UCSD-AML1 (cell line): ENCODE results near the gene MYO18B.
"Not testable (repeated sequence)": the region's sequence is repeated elsewhere in the genome, so short reads cannot be mapped to it uniquely, and the experiment has no call there.

Source experiments
- DNase-seq: peaks from one replicate; lab custom pipeline; 2025; ENCODE audit not compliant: unreplicated experiment; lab: John Stamatoyannopoulos, UW

The MYO18B gene

GRCh38 chr22:25970374-25970911, 228.5 kb downstream of the MYO18B start:
- no peak for DNase-seq

DNA sequence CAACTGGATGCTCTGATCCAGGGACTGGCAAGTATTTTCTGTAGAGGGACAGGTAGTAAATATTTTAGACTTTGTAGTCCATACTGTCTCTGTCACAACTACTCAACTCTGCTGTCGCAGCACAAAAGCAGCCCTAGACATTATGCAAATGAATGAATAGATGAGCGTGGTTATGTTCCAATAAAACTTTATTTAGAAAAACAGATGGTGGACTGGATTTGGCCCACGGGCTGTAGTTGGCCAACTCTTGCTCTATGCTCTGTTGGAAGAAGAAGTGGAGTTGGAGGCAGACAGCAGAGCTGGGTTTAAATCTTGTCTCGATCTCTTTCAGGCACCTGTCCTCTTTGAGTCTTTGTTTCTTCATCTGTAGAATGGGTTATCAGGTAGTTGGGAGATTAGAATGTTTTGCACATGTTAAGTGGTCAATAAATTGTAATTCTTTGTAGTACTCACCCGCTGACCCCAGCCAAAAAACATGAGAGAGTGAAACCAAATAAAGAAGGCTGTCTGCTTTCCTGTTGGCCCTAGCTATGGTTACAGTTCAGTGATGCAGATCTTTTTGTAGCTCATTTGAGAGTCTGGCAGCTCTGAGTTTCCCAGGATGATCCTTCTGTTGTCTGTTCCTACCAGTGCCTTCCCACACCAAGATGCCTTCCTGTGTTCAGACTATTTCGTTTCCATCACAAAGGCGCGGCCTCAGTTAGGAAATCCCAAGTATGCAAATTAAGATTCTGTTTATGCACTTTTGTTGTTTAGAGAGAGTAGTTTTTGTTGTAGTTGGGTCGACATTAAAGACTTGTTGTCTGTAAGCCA, 229.2 kb downstream of the MYO18B start:
- DNase-seq, result no peak

- no peak for DNase-seq
Measured at GRCh38 chr22:25972397-25972796, 230.4 kb downstream of the MYO18B start.

- no peak for DNase-seq
Measured at GRCh38 chr22:25976356-25976755, 234.4 kb downstream of the MYO18B start.

GRCh38 chr22:25979968-25980367, 238.0 kb downstream of the MYO18B start:
- DNase-seq, result no peak

- not testable (repeated sequence) for DNase-seq
Measured at GRCh38 chr22:25984911-25985310, 242.9 kb downstream of the MYO18B start.

DNA sequence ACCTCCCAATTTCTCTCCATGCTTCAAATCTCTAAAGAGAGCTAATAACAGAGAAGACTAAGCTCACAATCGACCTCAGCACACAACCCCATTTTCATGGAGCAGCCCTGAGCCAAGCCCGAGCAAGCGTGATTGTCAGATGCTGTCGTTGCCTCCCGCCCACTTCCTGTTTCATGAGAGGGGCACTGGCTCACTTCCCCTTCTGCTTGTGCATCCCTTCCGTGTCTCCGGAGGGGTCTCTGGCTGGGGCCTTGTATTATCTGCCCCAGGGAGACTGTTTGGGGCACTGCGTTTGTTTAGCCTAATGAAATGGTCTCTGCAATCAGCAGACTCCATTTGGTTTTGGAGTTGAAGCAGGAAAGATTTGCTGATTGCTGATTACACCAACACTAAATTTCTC, 246.0 kb downstream of the MYO18B start:
- no peak for DNase-seq

GRCh38 chr22:25990940-25991339, 249.0 kb downstream of the MYO18B start:
- no peak for DNase-seq

- DNase-seq, result no peak
Measured at GRCh38 chr22:25992331-25992730, 250.3 kb downstream of the MYO18B start.

GRCh38 chr22:25996669-25997068, 254.7 kb downstream of the MYO18B start:
- DNase-seq, result no peak

DNA sequence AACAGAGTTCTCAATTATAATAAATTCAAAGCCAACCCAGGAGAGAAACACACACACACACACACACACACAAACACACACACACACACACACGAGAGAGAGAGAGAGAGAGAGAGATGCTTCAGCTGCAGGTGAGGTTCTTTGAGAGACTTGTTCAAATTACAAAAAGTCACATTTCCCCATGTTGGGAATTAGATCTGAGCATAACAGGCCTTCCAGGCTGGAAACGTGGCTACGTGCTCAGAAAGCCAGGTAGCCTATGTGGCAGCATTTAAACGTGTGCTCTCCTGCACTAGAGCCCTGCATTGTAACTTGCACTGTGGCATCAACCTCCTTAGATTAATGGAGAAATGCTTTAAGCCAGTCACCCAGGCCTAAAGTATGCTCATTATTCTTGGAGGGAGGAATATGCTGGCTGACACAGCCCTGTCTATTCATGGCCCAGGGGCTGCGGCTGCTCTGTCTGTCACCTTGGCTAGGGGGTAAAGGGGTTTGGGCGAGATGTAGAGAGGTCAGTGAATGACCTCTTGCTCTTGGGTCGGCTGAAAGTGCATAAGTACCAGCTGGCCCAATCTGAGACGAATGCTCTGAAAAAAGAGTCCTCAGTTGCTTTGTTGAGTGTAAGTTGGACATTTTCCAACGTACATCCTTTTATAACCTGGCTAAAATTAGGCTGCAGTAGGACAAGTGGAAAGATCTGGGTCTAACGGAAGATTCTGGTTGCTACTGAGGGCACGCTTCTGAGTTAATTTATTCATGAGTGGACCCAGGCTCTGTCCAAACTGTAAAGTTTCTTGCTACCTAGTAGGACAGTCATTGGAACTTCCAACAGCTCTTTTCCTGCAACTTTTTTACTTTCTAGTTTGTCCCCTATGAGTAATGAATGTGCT, 256.1 kb downstream of the MYO18B start:
- DNase-seq, result no peak

- no peak for DNase-seq
Measured at GRCh38 chr22:26002456-26002855, 260.5 kb downstream of the MYO18B start.

DNA sequence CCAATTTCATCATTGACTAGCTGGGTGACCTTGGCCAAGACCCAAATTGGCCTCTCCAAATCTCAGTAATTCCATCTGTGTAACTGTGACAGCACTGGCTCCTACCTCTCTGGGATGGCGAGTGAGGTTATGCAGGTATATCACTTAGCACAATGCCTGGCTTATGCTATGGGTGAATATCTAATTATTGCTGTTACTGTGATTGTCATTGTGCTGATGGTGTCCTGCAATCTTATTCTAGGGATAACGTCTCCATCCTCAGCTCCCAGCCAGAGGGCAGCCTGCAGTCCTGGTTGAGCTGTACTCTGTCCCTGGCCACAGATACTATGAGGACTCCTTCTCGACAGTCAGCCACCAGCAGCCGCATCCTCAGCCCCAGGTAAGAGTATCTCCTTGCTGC, 262.5 kb downstream of the MYO18B start:
- no peak for DNase-seq

DNA sequence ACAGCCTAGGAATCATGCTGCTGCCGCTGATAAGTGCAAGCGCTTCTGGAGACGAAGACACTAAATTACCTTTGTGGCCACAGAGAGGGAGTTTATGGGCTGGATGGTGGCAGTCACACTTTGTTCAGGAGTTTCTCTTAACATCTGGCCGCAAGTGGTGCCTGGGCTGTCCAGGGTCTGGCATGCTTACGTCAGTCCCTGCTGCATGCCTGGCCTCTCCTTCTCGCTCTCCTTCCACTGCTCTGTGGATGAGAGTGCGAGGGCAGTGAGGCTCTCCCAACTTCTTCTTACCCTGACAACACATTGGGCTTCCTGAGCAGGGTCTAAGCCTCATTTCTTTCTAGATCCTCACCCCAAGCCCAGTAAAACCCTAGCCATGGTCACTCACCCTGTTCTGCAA, 266.6 kb downstream of the MYO18B start:
- no peak for DNase-seq

DNA sequence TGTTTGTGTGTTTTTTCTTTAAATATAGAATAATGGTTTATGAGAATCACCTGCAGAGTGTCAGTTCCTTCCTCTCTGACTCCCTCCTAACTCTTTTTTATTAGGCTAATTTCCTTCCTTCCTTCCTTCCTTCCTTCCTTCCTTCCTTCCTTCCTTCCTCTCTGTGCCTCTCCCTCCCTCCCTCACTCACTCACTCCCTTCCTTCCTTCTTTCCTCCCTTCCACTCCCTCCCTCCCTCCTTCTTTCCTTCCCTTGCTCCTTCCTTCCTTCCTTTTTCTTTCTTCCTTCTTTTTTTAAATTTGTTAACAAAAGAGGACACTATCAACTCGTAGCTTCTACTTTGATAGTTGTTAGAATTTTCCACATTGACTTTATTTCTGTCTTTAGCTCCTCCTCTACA, 274.9 kb downstream of the MYO18B start:
- DNase-seq, result no peak

- DNase-seq, result no peak
Measured at GRCh38 chr22:26017932-26018331, 275.9 kb downstream of the MYO18B start.

DNA sequence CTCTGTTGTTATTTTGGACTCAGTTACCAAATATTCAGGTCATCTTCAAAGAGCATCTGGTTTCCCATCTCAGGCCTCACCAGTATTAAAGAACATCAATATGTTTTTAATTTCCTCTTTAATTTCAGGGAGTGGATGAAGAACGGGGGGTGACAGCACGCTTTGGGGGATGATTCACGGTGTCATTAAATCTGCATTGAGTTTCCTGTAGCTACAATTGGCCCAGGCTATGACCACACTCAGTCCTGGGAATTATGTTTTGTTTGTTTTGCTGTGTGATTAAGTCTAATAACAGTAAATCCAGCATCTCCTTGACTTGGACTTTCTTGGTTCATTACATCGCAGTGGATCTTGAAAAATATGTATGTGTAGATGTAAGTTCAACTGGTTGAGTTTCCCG, 277.6 kb downstream of the MYO18B start:
- DNase-seq, result no peak

DNA sequence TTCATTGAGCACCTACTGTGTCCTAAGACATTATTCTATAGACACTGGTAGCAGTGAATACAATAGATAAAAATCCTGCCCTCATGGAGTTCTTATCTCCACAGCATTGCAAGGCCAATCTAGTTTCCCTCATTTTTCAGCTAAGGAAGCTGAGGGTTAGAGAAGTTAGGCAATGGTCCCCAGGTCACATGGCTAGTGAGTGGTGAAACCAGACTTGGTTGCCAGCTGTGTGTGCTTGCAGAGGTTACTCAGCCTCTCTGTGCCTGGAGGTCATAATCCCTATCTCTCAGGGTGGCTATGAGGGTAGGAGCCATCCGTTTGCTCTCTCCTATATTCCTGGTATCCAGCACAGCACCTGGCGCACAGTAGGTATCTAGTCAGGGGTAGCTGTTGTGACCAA, 279.5 kb downstream of the MYO18B start:
- no peak for DNase-seq

GRCh38 chr22:26023104-26023775, 281.3 kb downstream of the MYO18B start:
- no peak for DNase-seq

GRCh38 chr22:26025626-26026025, 283.6 kb downstream of the MYO18B start:
- no peak for DNase-seq

- DNase-seq, result no peak
Measured at GRCh38 chr22:26027341-26027740, 285.4 kb downstream of the MYO18B start.
